Esophagus mucosa (tissue), 1 donor: ENCODE results near the gene RBL1. TPM values are rescaled to one million over a fixed set of nuclear protein-coding genes. Genes with fewer than 3 reads are reported as not detected.
"Not testable (repeated sequence)": the region's sequence is repeated elsewhere in the genome, so short reads cannot be mapped to it uniquely, and the experiment has no call there.

Experiments used
- ATAC-seq: fragments of 200-7000 bp; cut with Tn5 transposase; one replicate; pipeline ENCODE4 v1.9.1; 2020
- total RNA-seq: library from RNA; stranded (reverse); gene quantifications from one replicate; pipeline ENCODE4 v1.2.4, GENCODE V29; 2023
- donor health status: DM: yes; HTN: yes; CAD: no.

RBL1 gene
- total RNA-seq, 1 donor from 2014 or later: 6.3 TPM

DNA sequence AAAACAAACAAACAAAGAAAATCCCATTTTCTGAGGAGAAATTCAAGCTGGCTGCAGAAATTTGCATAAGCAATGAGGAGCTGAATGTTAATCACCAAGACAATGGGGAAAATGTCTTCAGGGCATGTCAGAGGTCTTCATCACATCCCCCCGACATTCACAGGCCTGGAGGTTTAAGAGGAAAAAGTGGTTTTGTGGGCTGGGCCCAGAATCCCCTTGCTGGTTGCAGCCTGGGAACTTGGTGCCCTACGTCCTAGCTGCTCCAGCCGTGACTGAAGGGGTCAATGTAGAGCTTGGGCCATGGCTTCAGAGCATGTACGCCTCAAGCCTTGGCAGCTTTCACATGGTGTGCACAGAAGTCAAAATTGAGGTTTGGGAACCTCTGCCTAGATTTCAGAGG, 101.6 kb downstream of the RBL1 start:
- ATAC-seq: not testable (repeated sequence)

DNA sequence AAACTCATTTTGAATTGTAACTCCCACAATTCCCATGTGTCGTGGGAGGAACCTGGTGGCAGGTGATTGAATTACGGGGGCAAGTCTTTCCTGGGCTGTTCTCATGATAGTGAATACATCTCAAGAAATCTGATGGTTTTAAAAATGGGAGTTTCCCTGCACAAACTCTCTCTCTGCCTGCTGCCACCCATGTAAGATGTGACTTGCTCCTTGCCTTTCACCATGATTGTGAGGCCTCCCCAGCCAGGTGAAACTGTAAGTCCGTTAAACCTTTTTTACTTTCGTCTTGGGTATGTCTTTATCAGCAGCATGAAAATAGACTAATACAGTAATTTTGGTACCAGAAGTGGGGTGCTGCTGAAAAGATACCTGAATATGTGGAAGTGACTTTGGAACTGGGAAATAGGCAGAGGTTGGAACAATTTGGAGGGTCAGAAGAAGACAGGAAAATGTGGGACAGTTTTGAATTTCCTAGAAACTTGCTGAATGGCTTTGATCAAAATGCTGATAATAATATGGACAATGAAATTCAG, 102.9 kb downstream of the RBL1 start:
- no peak for ATAC-seq

DNA sequence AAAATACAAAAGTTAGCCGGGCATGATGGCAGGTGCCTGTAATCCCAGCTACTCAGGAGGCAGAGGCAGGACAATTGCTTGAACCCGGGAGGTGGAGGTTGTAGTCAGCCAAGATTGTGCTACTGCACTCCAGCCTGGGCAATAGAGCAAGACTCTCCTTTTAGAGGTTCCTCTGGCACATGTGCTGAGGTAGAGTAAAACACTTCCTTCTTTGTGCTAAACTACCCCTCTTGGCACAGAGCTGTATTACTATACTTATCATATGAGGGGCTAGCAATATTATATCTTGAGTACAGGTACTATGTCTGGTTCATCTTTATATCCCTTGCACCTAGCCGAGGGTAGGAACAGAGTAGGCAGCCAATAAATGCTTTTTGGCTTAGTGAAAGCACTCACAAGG, 104.1 kb downstream of the RBL1 start:
- ATAC-seq: no peak

DNA sequence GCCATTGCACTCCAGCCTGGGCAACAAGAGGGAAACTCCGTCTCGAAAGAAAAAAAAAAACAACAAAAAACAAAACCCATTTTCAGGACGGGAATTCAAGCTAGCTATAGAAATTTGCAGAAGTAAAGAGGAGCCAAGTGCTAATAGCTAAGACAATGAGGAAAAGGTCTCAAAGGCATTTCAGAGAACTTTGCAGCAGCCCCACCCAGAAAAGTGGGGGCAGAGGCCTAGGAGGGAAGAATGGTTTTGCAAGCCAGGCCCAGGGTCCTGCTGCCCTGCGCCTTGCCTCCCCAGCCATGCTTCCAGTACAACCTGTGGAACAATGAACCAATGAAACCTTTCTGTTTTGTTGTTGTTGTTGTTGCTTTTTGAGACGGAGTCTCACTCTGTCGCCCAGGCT, 106.0 kb downstream of the RBL1 start:
- no peak for ATAC-seq

DNA sequence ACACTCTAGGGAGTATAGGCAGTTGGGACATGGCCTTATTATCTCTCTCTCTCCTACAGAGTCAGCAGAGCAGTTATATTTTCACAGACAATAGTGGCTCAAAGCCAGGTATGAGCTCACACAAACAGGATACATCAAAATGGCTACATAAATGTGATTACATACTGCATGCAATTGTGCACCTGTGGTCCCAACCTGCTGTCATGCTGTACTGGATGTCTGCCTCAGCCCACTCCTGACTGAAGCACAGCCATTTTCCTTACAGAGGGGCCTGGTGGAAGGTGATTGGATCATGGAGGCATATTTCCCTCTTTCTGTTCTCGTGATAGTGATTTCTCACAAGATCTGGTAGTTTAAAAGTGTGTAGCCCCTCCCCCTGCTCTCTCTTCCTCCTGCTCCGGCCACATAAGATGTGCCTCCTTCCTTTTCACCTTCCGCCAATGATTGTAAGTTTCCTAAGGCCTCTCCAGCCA, 107.3 kb downstream of the RBL1 start:
- ATAC-seq: peak; percentile 25

DNA sequence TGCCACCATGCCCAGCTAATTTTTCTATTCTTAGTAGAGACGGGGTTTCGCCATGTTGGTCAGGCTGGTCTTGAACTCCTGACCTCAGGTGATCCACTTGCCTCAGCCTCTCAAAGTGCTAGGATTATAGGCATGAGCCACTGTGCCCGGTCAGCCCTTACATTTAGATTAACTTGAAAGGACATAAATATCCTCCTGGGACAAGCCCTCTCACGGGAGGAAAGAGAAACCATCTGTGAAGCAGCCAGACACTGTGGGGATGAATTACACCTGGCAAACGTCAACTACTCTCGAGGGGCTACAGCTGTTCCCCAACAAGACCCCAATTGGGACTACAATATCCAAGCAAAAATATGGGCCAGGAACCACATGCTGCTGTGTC, 111.5 kb downstream of the RBL1 start:
- no peak for ATAC-seq

DNA sequence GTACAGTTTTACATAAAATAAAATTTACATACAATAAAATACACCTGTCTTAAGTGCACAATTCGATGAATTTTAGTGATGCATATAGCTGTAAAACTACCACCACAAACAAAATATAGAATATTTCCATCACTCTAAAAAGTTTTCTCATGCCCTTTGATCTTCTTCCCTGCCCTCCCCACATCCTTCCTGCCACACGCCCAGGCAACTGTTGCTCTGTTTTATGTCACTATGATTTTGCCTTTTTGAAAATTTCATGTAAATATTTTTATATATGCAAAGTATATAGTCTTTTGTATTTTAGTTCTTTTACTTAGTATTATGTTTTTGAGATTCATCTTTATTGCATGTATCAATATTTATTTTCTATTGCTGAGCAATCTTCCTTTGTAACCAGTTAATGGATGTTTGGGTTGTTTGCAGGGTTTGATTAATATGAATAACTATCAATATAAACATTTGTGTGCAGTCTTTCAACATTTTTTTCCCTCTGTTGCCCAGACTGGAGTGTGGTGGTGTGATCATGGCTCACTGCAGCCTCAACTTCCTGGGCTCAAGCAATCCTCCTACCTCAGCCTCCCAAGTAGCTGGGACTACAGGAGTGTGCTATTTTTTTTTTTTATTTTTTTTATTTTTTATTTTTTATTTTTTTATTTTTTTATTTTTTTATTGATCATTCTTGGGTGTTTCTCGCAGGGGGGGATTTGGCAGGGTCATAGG, 120.5 kb downstream of the RBL1 start:
- no peak for ATAC-seq

DNA sequence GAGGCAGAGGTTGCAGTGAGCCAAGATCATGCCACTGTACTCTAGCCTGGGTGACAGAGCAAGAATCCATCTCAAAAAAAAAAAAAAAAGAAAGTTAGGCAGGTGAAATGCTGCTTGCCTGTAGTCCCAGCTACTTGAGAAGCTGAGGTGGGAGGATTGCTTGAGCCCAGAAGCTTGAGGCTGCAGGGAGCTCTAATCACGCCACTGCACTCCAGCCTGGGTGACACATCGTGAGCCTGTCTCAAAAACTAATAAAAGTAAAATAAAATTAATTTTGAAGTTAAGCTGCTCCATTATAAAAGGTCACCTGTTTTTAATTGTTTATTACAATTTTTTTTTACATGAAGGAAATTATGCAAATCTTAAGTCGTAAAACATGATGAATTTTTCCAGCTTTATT, 121.1 kb downstream of the RBL1 start:
- ATAC-seq: no peak

DNA sequence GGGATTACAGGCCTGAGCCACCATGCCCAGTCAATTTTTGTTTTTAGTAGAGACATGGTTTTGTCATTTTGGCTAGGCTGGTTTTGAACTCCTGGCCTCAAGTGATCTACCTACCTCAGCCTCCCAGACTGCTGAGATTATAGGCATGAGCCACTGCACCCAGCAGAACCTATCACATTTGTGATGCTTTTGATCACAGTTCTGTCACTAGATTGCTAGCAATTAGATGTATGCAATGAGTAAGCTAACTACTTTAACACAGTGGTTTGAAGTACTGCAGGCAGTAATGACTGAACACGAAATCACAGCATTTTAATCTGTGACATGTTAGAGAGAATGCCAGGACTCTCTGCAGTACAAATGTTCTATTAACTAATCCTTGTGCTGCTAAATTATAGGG, 124.7 kb downstream of the RBL1 start:
- ATAC-seq: no peak

DNA sequence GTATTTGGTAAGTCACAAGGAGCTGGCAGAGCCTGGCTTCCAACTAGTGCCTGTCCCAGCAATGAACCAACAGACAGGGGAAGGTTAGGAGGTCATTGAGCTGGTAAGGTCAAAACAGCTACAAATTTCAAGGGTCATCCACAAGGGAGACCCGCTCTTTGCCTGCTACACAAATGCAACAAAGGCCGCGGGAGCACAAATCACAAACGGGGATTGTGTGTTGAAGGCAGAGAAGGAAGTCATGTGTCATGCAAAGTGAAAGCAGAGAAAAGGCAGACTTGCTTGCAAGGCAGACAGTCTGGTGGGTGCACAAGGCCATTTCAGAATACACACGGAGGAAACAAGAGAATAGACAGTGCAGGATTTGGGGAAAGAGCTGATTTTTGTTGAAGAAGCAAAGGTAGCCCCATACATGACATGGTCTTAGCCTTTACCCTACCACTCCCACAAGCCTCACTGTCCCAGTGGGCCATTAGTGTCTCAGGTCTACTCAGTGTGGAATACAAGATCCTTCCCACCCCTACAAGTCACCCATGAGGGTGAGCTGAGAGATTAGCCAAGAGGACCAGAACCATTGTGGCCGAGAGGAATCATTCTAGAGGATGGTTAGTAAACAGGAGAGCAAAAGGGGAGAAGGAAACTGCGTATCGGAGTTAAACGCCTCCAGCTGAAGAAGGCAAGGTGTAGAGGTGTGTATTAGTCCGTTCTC, 126.2 kb downstream of the RBL1 start:
- ATAC-seq: no peak

DNA sequence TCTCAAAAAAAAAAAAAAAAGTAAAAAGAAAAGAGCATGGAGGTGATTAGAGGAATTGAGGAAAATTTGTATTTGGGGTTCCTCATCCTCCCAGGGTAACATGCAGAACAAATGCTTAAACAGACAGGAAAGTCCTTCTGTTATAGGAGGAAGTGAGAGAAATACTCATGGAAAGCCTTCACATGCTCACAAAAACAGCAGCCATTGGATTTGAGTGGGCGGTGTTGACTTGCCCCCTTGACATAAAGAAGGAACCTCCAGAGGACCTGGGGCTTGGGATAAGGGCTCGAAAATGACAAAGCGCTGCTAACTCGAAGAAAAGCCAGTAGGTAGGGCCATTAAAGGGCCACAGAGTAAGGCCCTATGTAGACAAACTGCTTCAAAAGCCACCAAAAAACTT, 126.7 kb downstream of the RBL1 start:
- ATAC-seq: no peak

DNA sequence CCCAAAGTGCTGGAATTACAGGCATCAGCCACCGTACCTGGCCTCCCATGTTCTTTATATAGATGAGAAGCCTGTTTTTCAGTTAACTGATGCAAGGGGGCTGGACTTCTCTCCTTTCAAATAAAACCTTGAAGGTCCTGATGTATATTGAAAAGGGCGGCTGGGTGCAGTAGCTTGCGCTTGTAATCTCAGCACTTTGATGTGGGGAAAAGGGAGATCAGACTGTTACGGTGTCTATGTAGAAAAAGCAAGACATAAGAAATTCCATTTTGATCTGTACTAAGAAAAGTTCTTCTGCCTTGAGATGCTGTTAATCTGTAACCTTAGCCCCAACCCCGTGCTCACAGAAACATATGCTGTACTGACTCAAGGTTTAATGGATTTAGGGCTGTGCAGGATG, 128.2 kb downstream of the RBL1 start:
- no peak for ATAC-seq

DNA sequence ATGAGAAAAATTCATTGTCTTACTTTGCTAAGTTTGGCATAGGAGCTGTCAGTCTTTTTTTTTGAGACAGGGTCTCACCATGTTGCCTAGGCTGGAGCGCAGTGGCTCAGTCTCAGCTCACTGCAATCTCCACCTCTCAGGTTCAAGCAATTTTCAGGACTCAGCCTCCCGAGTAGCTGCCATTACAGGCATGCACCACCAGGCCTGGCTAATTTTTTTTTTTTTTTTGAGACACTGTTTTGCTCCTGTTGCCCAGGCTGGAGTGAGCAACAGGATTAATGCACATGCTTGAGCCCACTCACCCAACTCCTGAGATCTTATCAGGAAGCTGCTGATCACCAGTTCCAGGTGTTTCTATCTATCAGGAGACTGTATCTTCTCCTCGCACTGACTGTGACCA, 128.8 kb downstream of the RBL1 start:
- ATAC-seq: not testable (repeated sequence)

DNA sequence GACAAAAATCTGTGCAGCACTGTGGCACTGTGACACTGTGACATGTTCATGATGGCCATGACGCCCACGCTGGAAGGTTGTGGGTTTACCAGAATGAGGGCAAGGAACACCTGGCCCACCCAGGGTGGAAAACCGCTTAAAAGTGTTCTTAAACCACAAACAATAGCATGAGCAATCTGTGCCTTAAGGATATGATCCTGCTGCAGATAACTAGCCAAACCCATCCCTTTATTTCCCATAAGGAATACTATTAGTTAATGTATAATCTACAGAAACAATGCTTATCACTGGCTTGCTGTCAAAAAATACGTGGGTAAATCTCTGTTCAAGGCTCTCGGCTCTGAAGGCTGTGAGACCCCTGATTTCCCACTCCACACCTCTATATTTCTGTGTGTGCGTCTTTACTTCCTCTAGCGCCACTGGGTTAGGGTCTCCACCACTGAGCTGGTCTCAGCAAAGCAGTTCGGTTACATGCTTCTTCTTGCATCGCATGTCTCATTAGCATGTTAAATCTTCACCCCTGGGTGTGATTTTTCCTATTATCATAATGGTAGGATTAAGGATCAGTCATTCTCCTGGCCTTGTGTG, 133.3 kb downstream of the RBL1 start:
- ATAC-seq: not testable (repeated sequence)

DNA sequence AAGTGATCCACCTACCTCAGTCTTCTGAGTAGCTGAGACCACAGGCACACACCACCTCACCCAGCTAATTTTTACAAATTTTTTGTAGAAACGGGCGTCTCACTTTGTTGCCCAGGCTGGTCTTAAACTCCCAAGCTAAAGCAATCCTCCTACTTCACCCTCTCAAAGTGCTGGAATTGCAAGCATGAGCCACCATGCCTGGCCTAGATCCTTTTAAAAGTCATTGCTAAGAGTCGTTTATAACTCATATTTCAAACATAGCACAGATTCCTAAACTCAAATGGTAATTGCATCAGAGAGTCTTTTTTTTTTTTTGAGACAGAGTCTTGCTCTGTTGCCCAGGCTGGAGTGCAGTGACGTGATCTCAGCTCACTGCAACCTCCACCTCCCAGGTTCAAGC, 136.6 kb downstream of the RBL1 start:
- ATAC-seq: no peak

DNA sequence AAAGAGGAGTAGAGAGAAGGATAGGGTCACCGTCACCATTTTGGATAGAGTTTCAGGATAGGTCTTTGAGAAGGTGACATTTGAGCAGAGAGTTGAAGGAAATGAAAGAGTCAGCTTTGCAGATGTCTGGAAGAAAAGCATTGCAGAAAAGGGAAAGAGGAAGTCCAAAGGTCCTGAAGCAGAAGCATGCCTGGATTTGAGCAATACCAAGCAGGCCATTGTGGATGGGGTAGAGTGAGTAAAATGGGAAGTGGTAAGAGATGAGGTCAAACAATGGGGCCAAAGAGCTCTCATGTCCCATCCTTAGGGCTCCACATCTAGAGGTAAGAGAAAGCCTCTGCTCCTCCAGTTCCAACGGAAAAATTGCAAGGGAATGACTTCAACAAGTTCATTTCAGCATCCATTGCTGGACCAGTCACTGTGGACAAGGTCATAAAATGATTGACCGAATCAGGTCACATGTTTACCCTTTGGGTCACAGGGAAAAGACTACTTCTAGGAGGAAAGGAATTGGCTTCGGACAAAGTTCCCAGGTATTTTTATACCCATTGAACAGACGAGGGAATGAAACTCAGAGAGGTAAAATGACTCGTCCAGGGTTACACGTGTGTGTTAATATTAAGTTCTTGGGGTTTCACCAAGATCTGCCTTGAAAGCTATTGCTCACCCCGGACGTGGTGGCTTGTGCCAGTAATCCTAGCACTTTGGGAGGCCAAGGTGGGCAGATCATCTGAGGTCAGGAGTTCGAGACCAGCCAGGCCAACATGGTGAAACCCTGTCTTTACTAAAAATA, 137.7 kb downstream of the RBL1 start:
- ATAC-seq: peak; percentile 41

DNA sequence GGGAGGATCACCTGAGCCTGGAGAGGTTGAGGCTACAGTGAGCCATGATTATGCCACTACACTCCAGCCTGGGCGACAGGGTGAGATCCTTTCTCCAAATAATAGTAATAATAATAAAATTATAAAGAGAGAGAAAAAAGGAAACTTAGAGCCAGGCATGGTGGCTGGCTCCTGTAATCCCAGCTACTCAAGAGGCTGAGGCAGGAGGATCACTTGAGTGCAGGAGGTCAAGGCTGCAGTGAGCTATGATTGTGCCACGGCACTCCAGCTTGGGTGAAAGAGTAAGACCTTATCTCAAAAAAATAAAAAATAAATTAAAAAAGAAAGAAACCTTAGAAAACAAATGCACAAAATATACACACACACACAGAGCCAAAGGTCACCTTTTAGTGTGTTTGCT, 139.1 kb downstream of the RBL1 start:
- ATAC-seq: no peak

DNA sequence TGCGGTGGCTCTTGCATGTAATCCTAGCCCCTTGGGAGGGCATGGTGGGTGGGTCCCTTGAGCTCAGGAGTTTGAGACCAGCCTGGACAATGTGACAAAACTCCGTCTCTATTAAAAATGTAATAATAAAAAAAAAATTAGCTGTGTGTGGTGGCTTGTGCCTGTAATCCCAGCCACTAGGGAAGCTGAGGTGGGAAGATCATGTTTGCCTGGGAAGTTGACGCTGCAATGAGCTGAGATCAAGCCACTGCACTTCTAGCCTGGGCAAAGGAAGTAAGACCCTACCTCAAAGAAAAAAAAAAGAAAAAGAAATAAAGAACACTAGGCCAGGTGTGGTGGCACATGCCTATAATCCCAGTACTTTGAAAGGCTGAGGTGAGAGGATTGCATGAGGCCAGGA, 139.8 kb downstream of the RBL1 start:
- no peak for ATAC-seq

DNA sequence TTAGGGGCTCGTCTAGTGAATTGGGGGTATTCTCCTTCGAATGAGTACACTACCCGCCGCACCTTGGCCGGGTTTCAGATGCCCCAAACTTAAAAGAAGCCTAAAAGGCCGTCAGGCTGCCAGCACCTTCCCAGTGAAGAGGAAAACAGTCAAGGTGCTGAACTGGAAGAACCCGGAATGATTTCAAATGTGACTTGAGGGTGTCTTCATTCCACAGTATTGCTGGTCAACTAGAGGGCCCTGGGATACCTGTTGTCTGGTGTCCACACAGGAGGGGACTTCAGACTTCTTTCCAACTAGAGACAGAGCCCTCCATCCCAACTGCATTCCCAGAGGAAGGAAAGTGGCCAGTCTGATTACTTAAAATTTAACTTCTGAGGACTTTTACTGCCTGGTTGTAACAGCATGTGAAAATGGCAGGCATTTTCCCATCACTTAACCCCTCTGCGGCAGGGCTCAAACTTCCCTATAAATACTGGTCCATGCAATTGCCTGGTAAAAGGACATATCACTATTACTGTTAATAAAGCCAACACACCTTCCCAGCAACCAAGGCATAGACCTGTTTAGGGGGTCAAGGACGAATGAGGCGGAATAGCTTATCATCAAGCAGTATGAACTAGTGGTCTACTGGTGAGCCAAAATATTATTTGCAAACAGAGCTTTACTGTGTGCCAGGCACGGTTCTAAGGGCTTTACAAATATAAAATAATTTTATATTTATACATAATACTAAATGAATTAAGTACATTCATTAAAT, 143.6 kb downstream of the RBL1 start:
- ATAC-seq: no peak

DNA sequence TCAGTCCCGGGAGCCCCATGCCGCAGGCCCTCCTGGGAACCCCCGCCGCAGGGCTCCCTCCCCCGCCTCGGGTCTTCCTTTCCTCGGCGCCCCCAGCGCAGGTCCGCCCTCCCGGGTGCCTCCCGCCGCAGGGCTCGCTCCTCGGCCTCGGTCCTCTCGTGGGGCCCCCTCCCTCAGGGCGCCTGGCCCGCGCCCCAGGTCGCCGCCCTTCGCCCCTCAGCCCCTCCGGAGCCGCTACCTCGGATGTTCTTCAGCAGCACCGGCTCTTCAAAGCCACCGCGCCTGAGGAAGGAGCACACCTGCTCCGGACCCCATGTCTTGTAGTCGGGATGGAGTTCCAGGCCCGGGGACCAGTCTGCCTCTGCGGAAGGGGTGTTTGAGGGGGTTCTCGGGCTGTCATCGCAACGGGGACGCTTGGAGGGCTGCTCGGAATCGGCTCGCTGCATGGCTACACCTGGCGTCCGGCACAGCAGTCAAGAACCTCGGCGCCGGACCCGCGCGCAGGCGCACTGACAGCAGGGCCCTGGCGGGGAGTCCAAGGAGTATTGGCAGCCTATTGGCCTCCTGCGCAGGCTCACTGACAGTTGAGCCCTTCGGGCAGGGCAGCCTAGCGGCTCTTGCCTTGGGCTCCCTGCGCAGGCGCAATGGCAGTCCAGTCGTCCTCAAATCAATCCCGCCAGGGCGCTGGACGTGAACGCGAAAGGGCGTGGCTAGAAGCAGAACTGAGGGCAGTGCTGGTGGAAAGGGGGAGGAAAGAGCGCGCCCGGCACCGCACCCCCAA, 144.4 kb downstream of the RBL1 start, which contains the start of gene SAMHD1:
Gene SAMHD1, minus strand, starts transcription at position 511 of the 781 bp plus-strand sequence. Its CDS starts 65 bp downstream, at position 446.
- peak; percentile 92 for ATAC-seq
